CD1c-positive myeloid dendritic cell (primary cell): ENCODE data around the gene GNB4.

Experiments used
- DNase-seq: peaks from one replicate; pipeline ENCODE4 v3.0.0-alpha.2; 2016; ENCODE audit errors: extremely low spot score

Gene GNB4

DNA sequence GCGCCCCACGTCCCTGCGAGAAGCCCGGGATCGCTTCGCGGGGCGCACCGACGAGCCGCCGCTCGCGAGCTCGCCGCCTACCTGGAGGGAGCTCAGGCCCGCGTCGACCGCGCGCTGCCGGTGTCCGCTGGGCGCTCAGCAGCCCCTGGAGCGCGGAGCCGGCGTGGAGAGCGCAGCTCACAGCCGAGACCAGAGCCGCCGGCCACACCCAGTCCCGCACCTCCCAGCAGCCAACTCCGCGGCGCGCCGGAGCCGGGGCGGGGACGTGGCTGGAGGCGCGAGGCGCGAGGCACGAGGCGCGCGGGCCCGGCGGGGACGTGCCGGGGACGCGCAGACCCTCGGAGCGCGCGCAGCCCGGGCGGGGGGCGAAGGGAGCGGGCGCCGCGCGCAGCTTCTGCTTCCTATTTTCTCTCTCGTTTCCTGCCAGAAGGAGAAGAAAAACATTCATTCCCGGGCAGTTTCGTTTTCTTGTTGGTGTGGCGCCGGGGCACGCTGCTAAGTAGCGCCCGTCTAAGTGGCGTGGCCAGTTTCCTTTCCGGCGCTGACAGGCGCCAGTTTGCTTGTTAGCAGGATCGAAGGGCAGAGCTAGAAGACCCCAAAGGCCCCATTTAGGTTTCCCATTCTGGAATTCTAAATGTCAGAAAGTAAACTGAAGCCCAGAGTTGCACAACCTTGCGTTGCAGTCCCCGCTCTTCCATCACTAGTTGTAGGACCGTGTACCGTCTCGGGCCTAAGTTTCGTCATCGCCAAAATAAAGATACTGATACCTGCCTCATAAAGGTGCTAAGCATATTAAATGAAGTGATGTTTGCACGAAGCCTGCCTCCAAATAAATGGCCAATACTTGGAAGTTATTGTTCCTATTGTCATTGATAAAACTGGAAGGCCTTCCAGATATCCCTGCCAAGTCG lies at the start of gene GNB4:
Gene GNB4, minus strand, starts transcription at position 206 of the 911 bp plus-strand sequence. CDS start 25,270 bp downstream, outside the sequence.
- peak; percentile 96 for DNase-seq

DNA sequence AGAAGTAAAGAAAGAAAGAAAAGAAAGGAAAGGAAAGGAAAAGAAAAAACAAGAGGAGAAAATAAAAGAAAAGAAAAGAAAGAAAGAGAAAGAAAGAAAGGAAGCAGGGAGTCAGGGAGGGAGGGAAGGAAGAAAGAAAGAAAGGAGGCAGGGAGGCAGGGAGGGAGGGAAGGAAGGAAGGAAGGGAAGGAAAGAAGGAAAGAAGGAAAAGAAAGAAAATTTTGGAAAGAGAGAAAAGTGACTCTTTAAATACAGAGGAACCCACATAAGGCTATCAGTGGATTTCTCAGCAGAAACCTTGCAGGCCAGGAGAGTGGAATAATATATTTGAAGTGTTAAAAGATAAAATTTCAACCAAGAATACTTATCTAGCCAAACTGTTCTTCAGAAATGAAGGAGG lies 44.2 kb upstream of the GNB4 start:
- DNase-seq, result no peak

- no peak for DNase-seq
Measured at GRCh38 chr3:179493260-179493659, 42.0 kb upstream of the GNB4 start.

- DNase-seq, result no peak
Measured at GRCh38 chr3:179488213-179488612, 36.9 kb upstream of the GNB4 start.

DNA sequence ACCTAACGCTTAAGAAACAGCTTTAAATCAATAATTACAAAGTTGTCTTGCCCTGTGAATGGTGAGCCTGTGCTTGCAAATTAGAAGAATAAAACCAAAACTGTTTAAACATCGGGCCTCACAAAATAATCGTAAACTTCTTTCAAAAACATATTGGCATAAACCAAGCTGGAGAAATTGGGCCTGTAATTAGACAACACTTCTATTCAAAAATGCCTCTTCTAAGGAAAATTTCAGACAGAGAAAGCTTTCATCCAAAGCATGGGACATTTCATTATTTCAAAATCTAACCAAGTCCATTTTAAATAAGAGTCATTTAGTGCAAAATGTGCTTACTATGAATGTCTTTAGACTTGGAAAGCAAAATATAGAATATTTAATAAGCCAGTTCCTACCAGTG lies 35.5 kb upstream of the GNB4 start:
- no peak for DNase-seq

GRCh38 chr3:179482857-179483256 lies 31.6 kb upstream of the GNB4 start:
- DNase-seq, result no peak

GRCh38 chr3:179476215-179476614 lies 24.9 kb upstream of the GNB4 start:
- no peak for DNase-seq

DNA sequence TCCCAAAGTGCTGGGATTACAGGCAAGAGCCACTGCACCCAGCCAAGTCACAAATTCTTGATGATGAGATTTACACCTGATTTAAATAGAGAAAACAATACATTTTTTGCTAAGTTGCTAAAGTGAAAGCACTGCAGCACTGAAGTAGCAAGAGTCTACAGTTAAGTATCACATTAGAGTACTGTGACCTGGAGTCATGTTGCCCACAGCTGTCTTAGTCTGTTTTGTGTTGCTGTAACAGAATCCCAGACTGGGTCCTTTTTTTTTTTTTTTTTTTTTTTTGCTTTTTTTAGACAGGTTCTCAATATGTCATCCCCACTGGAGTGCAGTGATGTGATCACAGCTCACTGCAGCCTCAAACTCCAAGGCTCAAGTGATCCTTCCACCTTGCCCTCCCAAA lies 23.2 kb upstream of the GNB4 start:
- no peak for DNase-seq

GRCh38 chr3:179473565-179473964 lies 22.3 kb upstream of the GNB4 start:
- DNase-seq, result peak; percentile 82

GRCh38 chr3:179464323-179465092 lies 13.2 kb upstream of the GNB4 start:
- no peak for DNase-seq

GRCh38 chr3:179463319-179463718 lies 12.0 kb upstream of the GNB4 start:
- no peak for DNase-seq

DNA sequence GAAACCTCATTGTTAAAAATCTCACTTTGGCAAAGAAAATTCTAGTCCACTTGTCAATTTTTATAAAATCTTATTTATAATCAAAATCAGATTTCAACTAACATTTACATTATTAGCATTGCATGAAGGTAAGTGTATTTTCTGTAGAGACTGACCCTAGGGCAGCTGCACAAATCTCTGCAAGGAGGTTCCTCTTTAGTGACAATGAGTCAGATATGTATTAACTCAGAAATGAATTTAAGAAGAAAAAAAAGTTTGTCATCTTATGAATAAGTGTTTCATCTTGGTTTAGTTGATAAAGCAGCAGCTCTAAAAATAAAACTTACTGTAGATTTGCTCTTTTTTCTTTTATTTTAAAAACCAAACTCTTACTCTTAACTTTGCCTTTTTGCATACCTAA lies 9.0 kb upstream of the GNB4 start:
- peak; percentile 59 for DNase-seq

DNA sequence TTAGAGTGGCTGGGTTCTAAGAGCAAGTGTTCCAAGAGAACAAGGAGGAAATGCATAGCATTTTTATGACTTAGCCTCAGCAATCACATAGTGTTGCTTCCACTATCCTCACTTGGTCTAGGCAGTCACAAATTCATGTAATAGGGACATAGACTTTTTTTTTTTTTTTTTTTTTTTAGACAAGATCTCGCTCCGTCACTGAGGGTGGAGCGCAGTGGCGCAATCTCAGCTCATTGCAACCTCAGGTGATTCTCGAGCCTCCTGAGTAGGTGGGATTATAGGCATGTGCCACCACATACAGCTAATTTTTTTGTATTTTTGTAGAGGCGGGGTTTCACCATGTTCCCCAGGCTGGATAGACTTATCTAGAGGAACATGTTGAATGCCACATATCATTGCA lies 4.7 kb upstream of the GNB4 start:
- DNase-seq, result no peak

DNA sequence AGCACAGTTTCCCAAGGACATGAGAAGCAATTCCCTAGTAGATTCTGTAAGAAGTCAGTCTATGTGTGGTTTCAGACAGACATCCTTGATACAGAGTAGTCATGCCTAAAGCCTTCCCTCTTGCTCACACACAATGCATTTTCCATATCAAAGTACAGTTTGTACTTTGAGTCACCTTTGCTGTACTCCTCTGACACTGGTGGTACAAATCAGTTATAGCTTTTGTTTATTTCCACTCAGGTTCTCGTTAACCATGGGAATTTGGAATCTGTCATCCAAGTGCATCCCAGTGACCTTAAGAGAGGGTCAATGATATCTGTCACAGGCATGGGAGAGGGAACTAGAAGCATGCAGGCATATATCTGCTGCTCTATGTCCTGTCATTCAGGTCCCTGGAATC lies 3.6 kb upstream of the GNB4 start:
- no peak for DNase-seq

DNA sequence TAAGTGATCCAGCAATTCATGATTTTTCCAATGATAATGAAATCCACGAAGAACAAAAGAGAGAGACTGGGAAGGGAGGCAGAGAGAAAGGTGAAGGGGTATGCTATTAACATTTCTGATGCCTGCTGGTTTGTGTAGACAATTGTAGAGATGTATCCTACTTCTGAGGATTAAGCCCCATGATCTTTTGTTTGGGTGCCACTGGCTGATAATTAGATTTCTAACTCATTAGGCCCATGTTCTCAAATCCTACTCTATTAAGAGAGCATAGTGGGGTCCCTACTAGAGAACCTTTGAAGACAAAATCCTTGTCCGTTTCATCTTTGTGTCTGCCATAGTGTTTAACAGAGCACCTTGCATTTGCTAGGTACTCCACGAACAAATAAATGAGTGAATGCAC lies 2.7 kb upstream of the GNB4 start:
- DNase-seq, result no peak

DNA sequence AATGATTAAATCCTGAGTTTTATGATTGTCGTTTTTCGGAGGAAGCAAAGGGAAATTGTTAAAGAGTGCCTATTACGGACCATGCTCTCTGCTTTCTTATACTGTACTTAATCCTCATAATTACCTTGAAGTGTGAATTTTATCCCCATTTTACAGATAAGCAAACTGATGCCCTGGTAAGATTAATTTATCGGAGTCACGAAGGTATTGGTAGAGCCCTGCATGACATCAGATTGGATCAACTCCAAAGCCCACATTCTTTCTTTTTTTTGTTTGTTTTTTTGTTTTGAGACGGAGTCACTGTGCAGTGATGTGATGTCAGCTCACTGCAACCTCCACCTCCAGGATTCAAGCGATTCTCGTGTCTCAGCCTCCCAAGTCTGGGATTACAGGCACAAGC lies 1.6 kb upstream of the GNB4 start:
- no peak for DNase-seq

- DNase-seq, result no peak
Measured at GRCh38 chr3:179452176-179452564, 900 bp upstream of the GNB4 start.

DNA sequence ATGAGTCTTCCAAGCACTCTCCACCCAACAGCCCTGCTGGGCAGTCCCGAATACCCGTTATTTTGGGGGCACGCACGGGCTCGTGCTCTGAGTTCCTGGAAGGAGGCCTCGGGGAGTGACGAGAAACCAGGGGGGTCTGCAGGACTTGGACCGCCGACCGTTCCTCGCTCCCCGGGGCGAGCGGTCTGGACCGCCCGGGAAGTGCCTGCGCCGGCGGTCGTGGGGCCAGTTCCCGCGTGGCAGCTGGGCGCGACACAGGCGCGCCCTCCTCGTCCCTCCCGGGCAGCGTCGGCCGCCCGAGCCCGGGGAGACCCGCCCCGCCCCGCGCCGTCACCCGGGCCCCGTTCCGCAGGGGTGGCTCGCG lies 387 bp downstream of the GNB4 start:
- peak; percentile 63 for DNase-seq

DNA sequence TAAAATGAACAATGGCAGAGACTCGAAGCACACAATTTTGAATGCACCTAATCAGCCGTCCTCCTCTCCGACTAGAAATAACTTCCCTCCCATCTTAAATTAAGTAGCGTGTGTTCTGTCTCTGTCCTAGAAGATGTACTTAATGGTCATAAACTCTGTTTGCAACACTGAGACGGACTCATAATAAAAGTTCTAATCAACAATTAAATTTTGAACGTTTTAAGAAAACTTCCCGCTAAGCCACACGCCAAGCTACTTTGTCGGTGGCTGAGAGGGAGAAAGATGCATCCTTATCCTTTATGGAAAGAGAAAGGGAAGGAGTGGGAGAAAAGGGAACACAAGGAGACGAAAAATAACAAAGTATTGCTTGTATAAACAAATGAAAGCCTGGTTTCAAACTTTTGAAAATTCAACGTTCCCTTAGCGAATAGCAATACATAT lies 989 bp downstream of the GNB4 start:
- DNase-seq, result peak; percentile 19

GRCh38 chr3:179449636-179450035 lies 1.6 kb downstream of the GNB4 start:
- no peak for DNase-seq

GRCh38 chr3:179447251-179447650 lies 4.0 kb downstream of the GNB4 start:
- no peak for DNase-seq

DNA sequence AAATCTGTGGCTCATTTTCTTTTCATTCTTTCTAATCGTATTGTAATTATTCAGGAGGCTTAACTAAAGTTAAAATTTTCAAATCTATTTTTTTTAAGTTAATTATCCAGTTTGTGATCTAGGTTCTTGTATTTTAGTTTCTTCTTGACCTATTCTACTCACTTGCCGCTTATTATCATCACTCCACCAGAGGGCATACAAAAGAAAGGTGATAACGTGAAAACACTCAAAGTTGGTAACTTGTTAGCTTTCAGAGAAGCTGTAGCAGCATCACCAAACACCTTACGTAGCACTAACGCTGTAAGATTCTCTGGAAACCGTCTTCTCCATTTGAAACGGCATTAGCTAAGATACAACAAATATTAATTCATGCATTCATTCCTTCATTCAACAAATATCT lies 4.8 kb downstream of the GNB4 start:
- DNase-seq, result peak; percentile 29

DNA sequence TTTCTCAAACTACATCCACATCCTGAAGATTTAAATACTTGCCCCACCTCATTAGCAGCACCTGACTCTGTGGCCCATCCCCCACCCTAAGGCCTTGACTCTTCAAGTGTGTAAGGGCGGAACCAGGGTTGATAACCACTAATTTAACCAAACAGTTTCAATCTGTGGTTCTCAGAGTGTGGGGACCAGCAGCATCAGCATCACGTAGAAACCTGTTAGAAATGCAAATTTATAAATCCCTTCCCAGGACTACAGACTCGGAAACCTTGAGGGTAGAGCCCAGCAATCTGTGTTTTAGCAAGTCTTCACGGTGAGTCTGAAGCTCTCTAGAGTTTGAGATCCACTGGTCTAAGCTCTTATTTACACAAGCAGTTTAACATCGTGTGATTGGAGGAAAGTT lies 12.4 kb downstream of the GNB4 start:
- peak; percentile 29 for DNase-seq
